ENCODE results near the gene DNAJC18.

Gene DNAJC18

DNA sequence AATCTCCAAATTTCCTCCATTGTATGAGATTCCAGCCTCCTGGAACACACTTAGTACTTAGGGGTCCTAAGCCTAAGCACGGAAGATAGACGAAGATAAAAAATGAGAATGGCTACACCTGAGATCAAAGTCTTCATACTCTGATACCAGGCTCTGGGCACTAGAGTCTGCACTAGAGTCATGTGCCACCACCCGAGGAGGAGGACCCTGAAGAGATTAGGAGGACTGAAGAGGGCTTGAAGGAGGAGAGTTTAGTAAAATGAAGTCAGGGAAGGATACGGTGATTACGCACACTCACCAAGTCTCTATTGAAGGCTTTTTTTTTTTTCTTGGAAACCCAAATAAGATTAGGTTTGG, 34.9 kb downstream of the DNAJC18 start:
- H3K79me2 ChIP-seq (ENCODE audit: insufficient read depth, low read length): no peaks in the 10 kb centered on the region
- H3K4me3 ChIP-seq (ENCODE audit: low read length, poor library complexity, severe bottlenecking): peak overlapping the region; percentile 76
- H2AFZ ChIP-seq (ENCODE audit: low read length): peak overlapping the region; percentile 89
- H3K27me3 ChIP-seq (ENCODE audit: insufficient read depth, low read length, poor library complexity, severe bottlenecking): no peaks in the 10 kb centered on the region
- H3K4me2 ChIP-seq (ENCODE audit: low read depth, low read length, poor library complexity, severe bottlenecking): peak overlapping the region; percentile 86
- peaks cover 19% of the 10 kb centered on the region for H3K4me1 ChIP-seq (ENCODE audit: insufficient read depth, low read length, poor library complexity, severe bottlenecking)
- H3K9me3 ChIP-seq (ENCODE audit: insufficient read depth, low read depth, low read length): no peaks in the 10 kb centered on the region
- no peak for TF ChIP-seq EZH2phosphoT487 (IDR thresholded peaks at IDR 0.05; ENCODE audit: borderline replicate concordance)
- TF ChIP-seq, protein P1, sequence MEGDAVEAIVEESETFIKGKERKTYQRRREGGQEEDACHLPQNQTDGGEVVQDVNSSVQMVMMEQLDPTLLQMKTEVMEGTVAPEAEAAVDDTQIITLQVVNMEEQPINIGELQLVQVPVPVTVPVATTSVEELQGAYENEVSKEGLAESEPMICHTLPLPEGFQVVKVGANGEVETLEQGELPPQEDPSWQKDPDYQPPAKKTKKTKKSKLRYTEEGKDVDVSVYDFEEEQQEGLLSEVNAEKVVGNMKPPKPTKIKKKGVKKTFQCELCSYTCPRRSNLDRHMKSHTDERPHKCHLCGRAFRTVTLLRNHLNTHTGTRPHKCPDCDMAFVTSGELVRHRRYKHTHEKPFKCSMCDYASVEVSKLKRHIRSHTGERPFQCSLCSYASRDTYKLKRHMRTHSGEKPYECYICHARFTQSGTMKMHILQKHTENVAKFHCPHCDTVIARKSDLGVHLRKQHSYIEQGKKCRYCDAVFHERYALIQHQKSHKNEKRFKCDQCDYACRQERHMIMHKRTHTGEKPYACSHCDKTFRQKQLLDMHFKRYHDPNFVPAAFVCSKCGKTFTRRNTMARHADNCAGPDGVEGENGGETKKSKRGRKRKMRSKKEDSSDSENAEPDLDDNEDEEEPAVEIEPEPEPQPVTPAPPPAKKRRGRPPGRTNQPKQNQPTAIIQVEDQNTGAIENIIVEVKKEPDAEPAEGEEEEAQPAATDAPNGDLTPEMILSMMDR (conservative IDR thresholded peaks at IDR 0.05; ENCODE audit: low read length): peak; percentile 28; the same call in 1 of the 2 replicates
- no peaks in the 10 kb centered on the region for H3K36me3 ChIP-seq (ENCODE audit: insufficient read depth, low read length)
- peak overlapping the region; percentile 69 for H3K9ac ChIP-seq (ENCODE audit: low read depth, low read length, poor library complexity, severe bottlenecking)
- no peaks in the 10 kb centered on the region for H3K9me2 ChIP-seq (replicated peaks; ENCODE audit: low read depth, low read length)
- no peaks in the 10 kb centered on the region for H4K20me1 ChIP-seq (ENCODE audit: insufficient read depth, low read length, poor library complexity, severe bottlenecking)
- 0 out of 2 replicates have a peak, but pooled peaks cover 4% of the 10 kb centered on the region for H3F3A ChIP-seq (ENCODE audit: low read depth)

DNA sequence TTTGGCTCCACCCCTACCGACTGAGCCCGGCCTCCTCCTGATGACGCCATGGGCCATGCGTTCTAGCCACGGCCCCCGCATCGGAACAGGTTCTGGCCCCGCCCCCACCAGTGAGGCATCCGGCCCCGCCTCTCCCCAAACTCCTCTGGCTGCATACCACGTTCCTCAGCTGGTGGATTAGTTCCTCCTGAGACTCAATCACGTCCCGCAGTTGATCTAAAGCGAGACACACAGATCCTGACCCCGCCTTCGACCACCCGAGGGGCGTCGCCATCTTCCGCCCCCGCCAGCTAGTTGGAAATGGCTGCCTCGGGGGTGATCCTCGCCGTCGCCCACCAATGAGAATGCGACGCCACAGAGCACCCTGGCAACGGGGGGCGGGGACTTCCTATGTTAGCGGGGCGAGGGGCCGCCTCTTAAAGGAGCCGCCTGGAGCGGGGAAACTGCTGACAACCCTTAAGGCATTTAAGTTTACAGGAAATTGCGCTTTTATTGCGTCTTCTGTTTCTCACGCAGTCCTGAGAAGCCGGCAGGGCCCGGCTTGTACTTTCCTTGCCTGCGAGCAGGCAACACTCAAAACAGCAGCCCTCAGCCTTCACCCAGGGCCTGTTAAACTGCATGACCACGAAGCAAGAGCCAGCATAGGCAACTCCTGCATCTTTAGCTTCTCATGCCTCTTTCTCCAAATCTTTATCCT, 35.4 kb downstream of the DNAJC18 start, which contains the start of gene SPATA24:
Gene SPATA24, minus strand, starts transcription at position 303 of the 697 bp plus-strand sequence. Its CDS starts 29 bp downstream, at position 274.
- H4K20me1 ChIP-seq (ENCODE audit: insufficient read depth, low read length, poor library complexity, severe bottlenecking): no peaks in the 10 kb centered on the region
- peak within 1 kb of the TSS; percentile 76 for H3K4me3 ChIP-seq (ENCODE audit: low read length, poor library complexity, severe bottlenecking)
- H2AFZ ChIP-seq (ENCODE audit: low read length): peak within 1 kb of the TSS; percentile 89

GRCh38 chr5:139403418-139403786, 35.9 kb downstream of the DNAJC18 start:
- peak overlapping the region; percentile 86 for H3K4me2 ChIP-seq (ENCODE audit: low read depth, low read length, poor library complexity, severe bottlenecking)
- no peaks in the 10 kb centered on the region for H3K9me3 ChIP-seq (ENCODE audit: insufficient read depth, low read depth, low read length)
- H3K9ac ChIP-seq (ENCODE audit: low read depth, low read length, poor library complexity, severe bottlenecking): peak overlapping the region; percentile 69
- H3K79me2 ChIP-seq (ENCODE audit: insufficient read depth, low read length): no peaks in the 10 kb centered on the region
- H3K4me1 ChIP-seq (ENCODE audit: insufficient read depth, low read length, poor library complexity, severe bottlenecking): peaks cover 19% of the 10 kb centered on the region
- peak overlapping the region; percentile 76 for H3K4me3 ChIP-seq (ENCODE audit: low read length, poor library complexity, severe bottlenecking)
- no peaks in the 10 kb centered on the region for H3K27me3 ChIP-seq (ENCODE audit: insufficient read depth, low read length, poor library complexity, severe bottlenecking)
- TF ChIP-seq EZH2phosphoT487 (IDR thresholded peaks at IDR 0.05; ENCODE audit: borderline replicate concordance): no peak
- H4K20me1 ChIP-seq (ENCODE audit: insufficient read depth, low read length, poor library complexity, severe bottlenecking): no peaks in the 10 kb centered on the region
- no peaks in the 10 kb centered on the region for H3K36me3 ChIP-seq (ENCODE audit: insufficient read depth, low read length)
- no peaks in the 10 kb centered on the region for H3K9me2 ChIP-seq (replicated peaks; ENCODE audit: low read depth, low read length)
- H3F3A ChIP-seq (ENCODE audit: low read depth): 0 out of 2 replicates have a peak, but pooled peaks cover 4% of the 10 kb centered on the region
- peak overlapping the region; percentile 84 for H2AFZ ChIP-seq (ENCODE audit: low read length)

More for the DNA sequence above, 35.4 kb downstream of the DNAJC18 start, which contains the start of gene SPATA24:
- no peak for TF ChIP-seq EZH2phosphoT487 (IDR thresholded peaks at IDR 0.05; ENCODE audit: borderline replicate concordance)
- TF ChIP-seq, protein P1 (conservative IDR thresholded peaks at IDR 0.05; ENCODE audit: low read length): no peak
- peaks cover 19% of the 10 kb centered on the region for H3K4me1 ChIP-seq (ENCODE audit: insufficient read depth, low read length, poor library complexity, severe bottlenecking)
- no peaks in the 10 kb centered on the region for H3K79me2 ChIP-seq (ENCODE audit: insufficient read depth, low read length)
- H3K36me3 ChIP-seq (ENCODE audit: insufficient read depth, low read length): no peaks in the 10 kb centered on the region
- H3F3A ChIP-seq (ENCODE audit: low read depth): 0 out of 2 replicates have a peak, but pooled peaks cover 4% of the 10 kb centered on the region
- peak within 1 kb of the TSS; percentile 69 for H3K9ac ChIP-seq (ENCODE audit: low read depth, low read length, poor library complexity, severe bottlenecking)
- no peaks in the 10 kb centered on the region for H3K9me2 ChIP-seq (replicated peaks; ENCODE audit: low read depth, low read length)
- H3K9me3 ChIP-seq (ENCODE audit: insufficient read depth, low read depth, low read length): no peaks in the 10 kb centered on the region
- peak within 1 kb of the TSS; percentile 86 for H3K4me2 ChIP-seq (ENCODE audit: low read depth, low read length, poor library complexity, severe bottlenecking)
- H3K27me3 ChIP-seq (ENCODE audit: insufficient read depth, low read length, poor library complexity, severe bottlenecking): no peaks in the 10 kb centered on the region
